HepG2 (cell line): Measurements from ENCODE around the gene NOP14. TPM values are rescaled to one million over a fixed set of nuclear protein-coding genes. Genes with fewer than 3 reads are reported as not detected.

ENCODE experiments used
- ARHGAP35 ChIP-seq: sonication (generic); formaldehyde crosslinking; IDR thresholded peaks from 2 replicates; pipeline ENCODE4 v1.9.0; 2022; ENCODE audit warnings: mild to moderate bottlenecking, inconsistent platforms, moderate library complexity, missing genetic modification reagents, borderline replicate concordance
- ATF1 ChIP-seq: IDR thresholded peaks from 2 replicates; pipeline ENCODE4 v1.6.1; 2016; ENCODE audit warnings: mild to moderate bottlenecking, control low read depth
- CAMTA2 ChIP-seq: sonication (generic); formaldehyde crosslinking; IDR thresholded peaks from 2 replicates; pipeline ENCODE4 v1.4.0; 2020; ENCODE audit warnings: mild to moderate bottlenecking, missing genetic modification reagents, borderline replicate concordance
- CCDC6 ChIP-seq: sonication (generic); formaldehyde crosslinking; IDR thresholded peaks from 2 replicates; pipeline ENCODE4 v1.8.1; 2022; ENCODE audit warnings: mild to moderate bottlenecking, missing genetic modification reagents, moderate library complexity
- ELF4 ChIP-seq: sonication (generic); formaldehyde crosslinking; IDR thresholded peaks from 2 replicates; pipeline ENCODE4 v1.5.0; 2020; ENCODE audit warnings: missing genetic modification reagents, mild to moderate bottlenecking, moderate library complexity, borderline replicate concordance
- HNRNPLL ChIP-seq: fragments of 200-400 bp; formaldehyde crosslinking; IDR thresholded peaks from 2 replicates; pipeline ENCODE4 v1.6.1; 2017; ENCODE audit warnings: mild to moderate bottlenecking, low read depth, low read length; ENCODE audit not compliant: poor library complexity, severe bottlenecking
- KLF6 ChIP-seq: IDR thresholded peaks from 2 replicates; pipeline ENCODE4 v1.8.0; 2016; ENCODE audit warnings: missing biosample characterization, missing genetic modification reagents
- MTF1 ChIP-seq: sonication (generic); formaldehyde crosslinking; IDR thresholded peaks from 2 replicates; pipeline ENCODE4 v1.5.0; 2020; ENCODE audit warnings: missing genetic modification reagents
- MYNN ChIP-seq: sonication (generic); formaldehyde crosslinking; IDR thresholded peaks from 2 replicates; pipeline ENCODE4 v1.4.0; 2020; ENCODE audit warnings: mild to moderate bottlenecking, low read depth, missing genetic modification reagents
- PRMT3 ChIP-seq: sonication (generic); formaldehyde crosslinking; IDR thresholded peaks from 2 replicates; pipeline ENCODE4 v1.8.1; 2022; ENCODE audit warnings: low read depth, mild to moderate bottlenecking, moderate library complexity, missing genetic modification reagents, borderline replicate concordance
- SETDB1 ChIP-seq: sonication (generic); formaldehyde crosslinking; IDR thresholded peaks from 2 replicates; pipeline ENCODE4 v1.5.1; 2020; ENCODE audit warnings: missing genetic modification reagents, mild to moderate bottlenecking, borderline replicate concordance
- SRY ChIP-seq: sonication (generic); formaldehyde crosslinking; IDR thresholded peaks from 2 replicates; pipeline ENCODE4 v1.8.0; 2022; ENCODE audit warnings: mild to moderate bottlenecking, missing genetic modification reagents
- TOE1 ChIP-seq: sonication (generic); formaldehyde crosslinking; IDR thresholded peaks from 2 replicates; pipeline ENCODE4 v1.4.0; 2020; ENCODE audit warnings: mild to moderate bottlenecking, missing genetic modification reagents
- TOPORS ChIP-seq: sonication (generic); formaldehyde crosslinking; IDR thresholded peaks from 2 replicates; pipeline ENCODE4 v1.8.0; 2023; ENCODE audit warnings: mild to moderate bottlenecking, missing genetic modification reagents
- XRCC5 ChIP-seq: fragments of 200-400 bp; formaldehyde crosslinking; optimal IDR thresholded peaks from 2 replicates; pipeline ENCODE3; 2017; ENCODE audit warnings: mild to moderate bottlenecking, low read length
- ZNF839 ChIP-seq: sonication (generic); formaldehyde crosslinking; IDR thresholded peaks from 2 replicates; pipeline ENCODE4 v1.4.0; 2020; ENCODE audit warnings: missing genetic modification reagents, mild to moderate bottlenecking, borderline replicate concordance
- ZSCAN22 ChIP-seq: sonication (generic); formaldehyde crosslinking; IDR thresholded peaks from 2 replicates; pipeline ENCODE4 v1.4.0; 2020; ENCODE audit warnings: mild to moderate bottlenecking, missing genetic modification reagents
- polyA plus RNA-seq, 8 experiments: library from polyadenylated mRNA; depleted of rRNA in 3 of 8; stranded (reverse) in 7 of 8; unstranded in 1 of 8; fragments of >200 nt; fragmentation: Illumina TruSeq in 4 of 8; extraction: Trizol in 4 of 8; gene quantifications; 2 replicates each; pipeline versions ENCODE4 v1.2.1 to v1.2.3, GENCODE V29; 2011 to 2016; ENCODE audit warnings: low read depth in 4 of 8, missing spikeins in 1 of 8, mixed read lengths in 1 of 8; ENCODE audit not compliant: insufficient read depth in 1 of 8
- total RNA-seq, 5 experiments: library from RNA; depleted of rRNA; stranded (reverse); fragments of >200 nt; fragmentation: Illumina TruSeq; extraction: Trizol; gene quantifications; 2 replicates each; pipeline ENCODE4 v1.2.3, GENCODE V29; 2016; ENCODE audit warnings: low read depth in 1 of 5
- TF ChIP-seq, protein P1 (sequence below): sonication (generic); formaldehyde crosslinking; IDR thresholded peaks from 2 replicates; pipeline ENCODE4 v1.5.0; 2020; ENCODE audit warnings: mild to moderate bottlenecking, missing genetic modification reagents
- TF ChIP-seq, protein P2 (sequence below): sonication (generic); formaldehyde crosslinking; IDR thresholded peaks from 2 replicates; pipeline ENCODE4 v1.4.0; 2020; ENCODE audit warnings: missing genetic modification reagents
- TF ChIP-seq, protein P3 (sequence below): sonication (generic); formaldehyde crosslinking; IDR thresholded peaks from 2 replicates; pipeline ENCODE4 v1.8.0; 2022; ENCODE audit warnings: mild to moderate bottlenecking, missing genetic modification reagents, moderate library complexity
- TF ChIP-seq, protein P4 (sequence below): sonication (generic); formaldehyde crosslinking; IDR thresholded peaks from 2 replicates; pipeline ENCODE4 v1.8.0; 2022; ENCODE audit warnings: missing genetic modification reagents, mild to moderate bottlenecking, borderline replicate concordance

NOP14 gene
- total and polyA plus RNA-seq, 2 of the 13 experiments (the other 11 are each of a cell fraction or from before 2014, with no cell fraction given) = 6.9 to 47.9 TPM

DNA sequence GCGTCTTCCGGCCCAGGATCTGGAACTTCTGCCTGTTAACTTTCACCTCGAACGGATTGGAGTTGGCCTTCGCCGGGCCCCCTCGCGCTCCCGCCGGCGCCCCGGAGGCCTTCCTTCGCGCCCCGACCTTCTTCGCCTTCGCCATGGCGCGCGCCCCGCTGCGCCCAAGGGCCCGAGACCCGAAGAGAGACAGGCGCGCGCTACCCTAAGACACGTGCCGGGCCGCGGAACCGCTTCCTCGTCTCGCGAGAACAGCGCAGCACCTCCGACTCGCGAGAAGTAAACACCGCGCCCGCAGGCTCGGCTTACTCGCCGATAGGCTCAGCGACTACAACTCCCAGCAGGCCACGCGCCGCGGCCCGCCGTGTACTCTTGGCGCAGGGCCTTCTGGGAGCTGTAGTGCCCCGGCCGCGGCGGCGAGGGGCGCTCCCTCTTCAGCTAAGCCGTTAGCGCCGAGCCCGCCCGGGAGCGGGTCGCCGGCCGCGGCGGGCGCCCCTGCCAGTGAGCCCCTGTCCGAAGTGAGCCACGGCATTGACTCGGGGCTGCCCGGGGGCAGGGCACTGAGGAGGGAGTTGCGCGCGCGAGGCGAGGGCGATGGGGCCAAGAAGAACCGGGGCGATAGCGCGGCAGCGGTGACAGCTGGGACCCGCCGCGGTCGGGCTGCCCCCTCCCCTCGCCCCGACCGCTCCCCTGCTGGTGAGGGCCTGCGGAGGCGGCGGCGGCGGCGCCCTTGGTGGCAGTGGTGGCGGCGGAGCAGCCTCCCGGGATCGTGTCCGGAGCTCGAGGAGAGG, at the start of gene NOP14, which contains the start of gene GRK4 (continued):
- TF ChIP-seq, protein P1, sequence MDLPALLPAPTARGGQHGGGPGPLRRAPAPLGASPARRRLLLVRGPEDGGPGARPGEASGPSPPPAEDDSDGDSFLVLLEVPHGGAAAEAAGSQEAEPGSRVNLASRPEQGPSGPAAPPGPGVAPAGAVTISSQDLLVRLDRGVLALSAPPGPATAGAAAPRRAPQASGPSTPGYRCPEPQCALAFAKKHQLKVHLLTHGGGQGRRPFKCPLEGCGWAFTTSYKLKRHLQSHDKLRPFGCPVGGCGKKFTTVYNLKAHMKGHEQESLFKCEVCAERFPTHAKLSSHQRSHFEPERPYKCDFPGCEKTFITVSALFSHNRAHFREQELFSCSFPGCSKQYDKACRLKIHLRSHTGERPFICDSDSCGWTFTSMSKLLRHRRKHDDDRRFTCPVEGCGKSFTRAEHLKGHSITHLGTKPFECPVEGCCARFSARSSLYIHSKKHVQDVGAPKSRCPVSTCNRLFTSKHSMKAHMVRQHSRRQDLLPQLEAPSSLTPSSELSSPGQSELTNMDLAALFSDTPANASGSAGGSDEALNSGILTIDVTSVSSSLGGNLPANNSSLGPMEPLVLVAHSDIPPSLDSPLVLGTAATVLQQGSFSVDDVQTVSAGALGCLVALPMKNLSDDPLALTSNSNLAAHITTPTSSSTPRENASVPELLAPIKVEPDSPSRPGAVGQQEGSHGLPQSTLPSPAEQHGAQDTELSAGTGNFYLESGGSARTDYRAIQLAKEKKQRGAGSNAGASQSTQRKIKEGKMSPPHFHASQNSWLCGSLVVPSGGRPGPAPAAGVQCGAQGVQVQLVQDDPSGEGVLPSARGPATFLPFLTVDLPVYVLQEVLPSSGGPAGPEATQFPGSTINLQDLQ (CRISPR knock-in tag) = 0 out of 2 replicates have a peak, but pooled peaks have one; percentile 25
- TF ChIP-seq CCDC6 = peak; percentile 98
- no peak; the same call in 1 of the 2 replicates for TF ChIP-seq TOE1
- no peak; the same call in 1 of the 2 replicates for TF ChIP-seq SETDB1 (CRISPR knock-in tag)
- TF ChIP-seq, protein P2, sequence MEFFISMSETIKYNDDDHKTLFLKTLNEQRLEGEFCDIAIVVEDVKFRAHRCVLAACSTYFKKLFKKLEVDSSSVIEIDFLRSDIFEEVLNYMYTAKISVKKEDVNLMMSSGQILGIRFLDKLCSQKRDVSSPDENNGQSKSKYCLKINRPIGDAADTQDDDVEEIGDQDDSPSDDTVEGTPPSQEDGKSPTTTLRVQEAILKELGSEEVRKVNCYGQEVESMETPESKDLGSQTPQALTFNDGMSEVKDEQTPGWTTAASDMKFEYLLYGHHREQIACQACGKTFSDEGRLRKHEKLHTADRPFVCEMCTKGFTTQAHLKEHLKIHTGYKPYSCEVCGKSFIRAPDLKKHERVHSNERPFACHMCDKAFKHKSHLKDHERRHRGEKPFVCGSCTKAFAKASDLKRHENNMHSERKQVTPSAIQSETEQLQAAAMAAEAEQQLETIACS (CRISPR knock-in tag) = peak; percentile 96
- TF ChIP-seq ARHGAP35 (CRISPR knock-in tag) = peak; percentile 34; the same call in 1 of the 2 replicates
- TF ChIP-seq HNRNPLL = peak; percentile 78
- TF ChIP-seq PRMT3 = peak; percentile 78; the same call in 1 of the 2 replicates
- no peak; the same call in 1 of the 2 replicates for TF ChIP-seq MYNN (CRISPR knock-in tag)
- TF ChIP-seq ZNF839 (CRISPR knock-in tag) = no peak
- peak; percentile 78; the same call in 1 of the 2 replicates for TF ChIP-seq ELF4
- TF ChIP-seq, protein P3, sequence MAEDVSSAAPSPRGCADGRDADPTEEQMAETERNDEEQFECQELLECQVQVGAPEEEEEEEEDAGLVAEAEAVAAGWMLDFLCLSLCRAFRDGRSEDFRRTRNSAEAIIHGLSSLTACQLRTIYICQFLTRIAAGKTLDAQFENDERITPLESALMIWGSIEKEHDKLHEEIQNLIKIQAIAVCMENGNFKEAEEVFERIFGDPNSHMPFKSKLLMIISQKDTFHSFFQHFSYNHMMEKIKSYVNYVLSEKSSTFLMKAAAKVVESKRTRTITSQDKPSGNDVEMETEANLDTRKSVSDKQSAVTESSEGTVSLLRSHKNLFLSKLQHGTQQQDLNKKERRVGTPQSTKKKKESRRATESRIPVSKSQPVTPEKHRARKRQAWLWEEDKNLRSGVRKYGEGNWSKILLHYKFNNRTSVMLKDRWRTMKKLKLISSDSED (CRISPR knock-in tag) = 0 out of 2 replicates have a peak, but pooled peaks have one; percentile 22
- 0 out of 2 replicates have a peak, but pooled peaks have one; percentile 69 for TF ChIP-seq ZSCAN22 (CRISPR knock-in tag)
- TF ChIP-seq ATF1 (CRISPR knock-in tag) = no peak
- TF ChIP-seq SRY = peak; percentile 35; the same call in 1 of the 2 replicates
- peak; percentile 91 for TF ChIP-seq CAMTA2 (CRISPR knock-in tag)
- no peak for TF ChIP-seq XRCC5
- TF ChIP-seq MTF1 (CRISPR knock-in tag) = peak; percentile 84
- TF ChIP-seq, protein P4, sequence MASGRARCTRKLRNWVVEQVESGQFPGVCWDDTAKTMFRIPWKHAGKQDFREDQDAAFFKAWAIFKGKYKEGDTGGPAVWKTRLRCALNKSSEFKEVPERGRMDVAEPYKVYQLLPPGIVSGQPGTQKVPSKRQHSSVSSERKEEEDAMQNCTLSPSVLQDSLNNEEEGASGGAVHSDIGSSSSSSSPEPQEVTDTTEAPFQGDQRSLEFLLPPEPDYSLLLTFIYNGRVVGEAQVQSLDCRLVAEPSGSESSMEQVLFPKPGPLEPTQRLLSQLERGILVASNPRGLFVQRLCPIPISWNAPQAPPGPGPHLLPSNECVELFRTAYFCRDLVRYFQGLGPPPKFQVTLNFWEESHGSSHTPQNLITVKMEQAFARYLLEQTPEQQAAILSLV (CRISPR knock-in tag) = peak; percentile 95; the same call in 1 of the 2 replicates
- peak; percentile 98 for TF ChIP-seq TOPORS (CRISPR knock-in tag)
- peak; percentile 98 for TF ChIP-seq KLF6 (CRISPR knock-in tag)
